ENCODE data around the gene LTBR. TPM values are rescaled to one million over a fixed set of nuclear protein-coding genes. Genes with fewer than 3 reads are reported as not detected.

LTBR gene
- total RNA-seq, 4 donors from 2014 or later = 40.2 to 98.6 (median 43.7) TPM

DNA sequence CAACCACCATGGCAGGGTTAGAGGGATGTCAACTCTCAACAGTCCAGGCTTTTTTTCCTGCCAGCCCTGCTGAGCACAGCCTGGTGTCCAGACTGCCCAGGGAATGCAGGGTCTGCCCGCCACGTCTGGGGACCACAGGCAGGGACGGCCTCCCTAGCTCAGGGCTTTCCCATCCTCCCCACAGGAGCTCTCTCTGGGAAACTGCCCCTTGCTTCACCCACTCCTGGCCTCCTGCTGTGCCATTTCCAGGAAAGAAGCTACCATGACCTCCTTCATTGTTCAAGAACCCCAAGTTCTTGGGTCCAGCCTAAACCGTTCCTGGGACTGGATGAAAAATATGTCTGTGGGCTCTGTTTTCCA, 13.4 kb upstream of the LTBR start:
- in situ Hi-C loops (cut with MboI; ENCODE audit: low sequenced_read_pairs in 4 of 4) (no loop called here), intact Hi-C loops (cut with DNase I; ENCODE audit: low total_unique reads) (no loop called here)
- Histone ChIP-seq H3K36me3 (no peaks in the 10 kb centered on the region), H3K4me3 (no peak overlapping the region), H3K9me3 (no peaks in the 10 kb centered on the region), H3K4me1 (peaks cover 10 to 20% of the 10 kb centered on the region in 2 donors), H3K27me3 (no peaks in the 10 kb centered on the region), H3K27ac (no peak overlapping the region)
- TF ChIP-seq POLR2A (IDR thresholded peaks at IDR 0.05) (no peak), CTCF (IDR thresholded peaks at IDR 0.05 in 4 of 5, conservative IDR thresholded peaks at IDR 0.05 in 1 of 5) (no peak)
- DNase-seq = no peak
- ATAC-seq = no peak

DNA sequence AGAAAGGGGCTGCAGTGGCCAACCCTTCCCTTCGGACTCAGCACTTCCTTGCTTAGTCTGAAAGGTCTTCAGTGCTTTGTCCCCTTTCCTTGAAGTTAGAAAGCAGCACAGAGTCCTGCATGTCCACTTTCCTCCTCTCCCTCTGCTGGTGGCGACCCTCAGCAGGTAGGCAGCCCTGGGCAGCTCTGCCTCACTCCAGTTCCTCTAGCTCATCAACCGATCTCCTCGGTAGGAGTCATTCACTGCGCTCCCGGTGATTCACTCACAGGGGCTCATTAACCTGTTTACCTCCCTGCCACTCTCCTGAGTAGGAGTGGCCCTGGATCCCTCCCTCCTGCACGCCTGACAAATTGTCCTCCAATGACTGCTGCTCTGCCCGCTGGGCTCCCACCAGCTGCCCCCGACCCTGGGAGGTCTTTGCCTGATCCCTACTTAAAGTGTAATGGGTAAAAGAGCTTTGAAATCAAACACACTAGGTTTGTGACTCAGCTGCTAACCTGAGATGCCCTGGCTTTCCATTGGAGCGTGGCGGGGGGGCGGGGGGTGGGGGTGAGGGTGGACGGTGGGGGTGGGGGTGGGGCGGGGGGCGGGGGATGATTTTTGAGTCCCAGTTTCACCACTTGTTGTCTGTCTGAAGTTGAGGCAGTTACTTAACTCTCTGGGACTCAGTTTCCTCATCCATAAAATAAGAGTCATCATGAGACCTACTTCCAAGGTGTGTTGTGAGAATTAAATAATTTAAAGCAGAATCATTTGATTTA, 12.8 kb upstream of the LTBR start:
- intact Hi-C loops (cut with DNase I; ENCODE audit: low total_unique reads) (no loop called here), in situ Hi-C loops (cut with MboI; ENCODE audit: low sequenced_read_pairs in 4 of 4) (no loop called here)
- no peaks in the 10 kb centered on the region for H3K27me3 ChIP-seq
- H3K4me3 ChIP-seq = no peak overlapping the region
- H3K4me1 ChIP-seq = peaks cover 15 to 23% of the 10 kb centered on the region in 2 donors
- H3K27ac ChIP-seq = no peak overlapping the region
- DNase-seq (no peak), ATAC-seq (peak; percentile 25 to 43)
- TF ChIP-seq CTCF (IDR thresholded peaks at IDR 0.05 in 4 of 5, conservative IDR thresholded peaks at IDR 0.05 in 1 of 5) = peak in 1 of 5 experiments; percentile 19
- no peak for TF ChIP-seq POLR2A (IDR thresholded peaks at IDR 0.05)
- no peaks in the 10 kb centered on the region for H3K36me3 ChIP-seq
- H3K9me3 ChIP-seq = no peaks in the 10 kb centered on the region

DNA sequence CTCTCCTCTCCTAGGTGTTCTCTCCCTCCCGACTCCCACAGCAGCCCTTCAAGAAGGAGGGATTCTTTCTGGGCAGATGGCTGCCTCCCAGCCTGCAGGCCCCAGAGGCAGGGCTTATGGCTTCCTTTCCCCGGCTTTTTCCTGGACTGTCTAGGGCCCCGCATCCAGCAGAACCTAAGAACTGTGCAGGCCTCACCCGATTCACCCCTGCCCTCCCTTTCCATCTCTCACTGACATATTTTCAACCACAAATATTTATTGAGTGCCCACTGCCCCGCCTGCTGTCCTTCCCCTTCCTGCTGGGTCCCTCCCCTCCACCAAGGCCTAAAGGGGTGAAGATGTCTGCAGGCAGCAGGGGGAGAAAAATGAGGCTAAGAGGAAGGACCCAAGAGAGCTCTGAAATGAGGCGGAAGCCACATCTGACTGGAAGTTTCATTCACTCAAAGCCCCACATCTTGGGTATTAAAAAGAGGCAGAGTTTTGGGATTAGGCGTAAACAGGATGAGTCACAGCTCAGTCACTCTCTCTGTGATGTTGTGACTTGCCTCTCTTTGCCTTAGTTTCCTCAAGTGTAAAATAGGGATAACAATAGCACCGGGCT, 11.5 kb upstream of the LTBR start:
- no peaks in the 10 kb centered on the region for H3K27me3 ChIP-seq
- peak in 1 of 2 donors; percentile 18 for ATAC-seq
- intact Hi-C loops (cut with DNase I; ENCODE audit: low total_unique reads) (no loop called here), in situ Hi-C loops (cut with MboI; ENCODE audit: low sequenced_read_pairs in 4 of 4) (no loop called here)
- peak overlapping the region; percentile 36 to 58 (median 45) for H3K27ac ChIP-seq
- no peak overlapping the region for H3K4me3 ChIP-seq
- H3K9me3 ChIP-seq = no peaks in the 10 kb centered on the region
- peaks cover 28 to 36% of the 10 kb centered on the region in 2 donors for H3K4me1 ChIP-seq
- TF ChIP-seq POLR2A (IDR thresholded peaks at IDR 0.05) (no peak), CTCF (IDR thresholded peaks at IDR 0.05 in 4 of 5, conservative IDR thresholded peaks at IDR 0.05 in 1 of 5) (no peak)
- DNase-seq = no peak
- H3K36me3 ChIP-seq = no peaks in the 10 kb centered on the region

- Histone ChIP-seq H3K27ac (peak overlapping the region in 3 of 4 donors; percentile 36 to 58 (median 40)), H3K27me3 (no peaks in the 10 kb centered on the region), H3K36me3 (no peaks in the 10 kb centered on the region), H3K4me1 (peaks cover 34 to 35% of the 10 kb centered on the region in 2 donors), H3K9me3 (no peaks in the 10 kb centered on the region), H3K4me3 (no peak overlapping the region)
- intact Hi-C loops (cut with DNase I; ENCODE audit: low total_unique reads) = no loop called here
- no peak for TF ChIP-seq CTCF (IDR thresholded peaks at IDR 0.05 in 4 of 5, conservative IDR thresholded peaks at IDR 0.05 in 1 of 5)
- no peak for DNase-seq
- ATAC-seq = no peak
- in situ Hi-C loops (cut with MboI; ENCODE audit: low sequenced_read_pairs in 4 of 4) = no loop called here
These were observed 10.8 kb upstream of the LTBR start for GRCh38 chr12:6373022-6373787.

Measured in gastrocnemius medialis (tissue), 4 donors.